Lower leg skin (tissue), 4 donors: ENCODE data around the gene LITAFD. TPM values are rescaled to one million over a fixed set of nuclear protein-coding genes. Genes with fewer than 3 reads are reported as not detected.

ENCODE experiments used
- DNase-seq, 2 donors: peaks; one replicate each; pipeline ENCODE4 v3.0.0-alpha.2; 2019; ENCODE audit warnings: low spot score in 2 of 2
- H3K4me3 ChIP-seq: fragments of 200-600 bp; sonication (generic); 2 replicates; pipeline ENCODE4 v1.5.1; 2017; ENCODE audit warnings: mild to moderate bottlenecking, low read depth; ENCODE audit not compliant: poor library complexity, severe bottlenecking
- POLR2A ChIP-seq, 2 donors: fragments of 450-650 bp; IDR thresholded peaks; one replicate each; pipeline ENCODE4 v1.6.1; 2016 to 2017; ENCODE audit warnings: antibody characterized with exemption in 2 of 2, mild to moderate bottlenecking in 1 of 2, moderate library complexity in 1 of 2
- WGBS, 2 donors: methylation state at CpG; one replicate each; pipeline ENCODE4 v1.1.5; 2018; 5-methylcytosine and 5-hydroxymethylcytosine counted together
- intact Hi-C: fragments of 100-400 bp; cut with DNase I; formaldehyde crosslinking; loops from one replicate; pipeline ENCODE4 v1.15.0; 2023; ENCODE audit warnings: low total_unique reads
- total RNA-seq, 4 donors: library from RNA; depleted of rRNA; stranded (reverse); fragments of >200 nt; gene quantifications; one replicate each; pipeline ENCODE4 v1.1.0, GENCODE V29; 2016
- TF ChIP-seq, protein P1 (sequence below), 3 donors: fragments of 450-650 bp; IDR thresholded peaks; one replicate each; pipeline ENCODE4 v1.5.1; 2016; ENCODE audit warnings: antibody characterized with exemption in 3 of 3, mild to moderate bottlenecking in 3 of 3, moderate library complexity in 2 of 3

LITAFD gene
- total RNA-seq, 4 donors from 2014 or later, result not detected

DNA sequence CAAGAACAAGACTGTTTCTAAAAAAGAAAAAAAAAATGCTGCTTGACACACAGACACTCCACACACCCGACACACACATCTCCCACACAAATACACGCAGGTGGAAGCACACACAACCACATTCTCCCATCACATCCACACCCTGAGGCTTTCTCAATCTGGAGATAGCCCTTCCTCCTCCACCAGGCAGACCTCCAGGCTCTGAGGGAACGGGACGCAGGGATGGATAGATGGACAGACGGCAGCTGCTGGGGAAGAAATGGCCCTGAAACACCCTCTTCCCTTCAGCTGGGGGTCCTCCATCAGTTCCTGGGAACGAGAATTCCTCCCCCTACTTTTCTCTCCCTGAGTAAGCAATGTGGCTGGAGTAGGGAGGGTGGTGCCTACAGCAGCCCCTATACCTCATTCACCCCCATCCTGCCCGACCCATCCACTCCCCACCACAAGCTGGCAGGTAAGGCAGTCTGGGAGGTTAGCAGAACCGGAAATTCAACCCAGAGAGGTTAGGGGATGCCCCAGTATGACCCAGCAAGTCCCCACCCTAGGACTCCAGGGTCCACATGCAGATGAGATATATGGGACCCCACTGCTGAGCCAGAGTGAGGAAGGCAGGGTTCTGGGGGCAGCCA is 4.1 kb upstream of the LITAFD start:
- WGBS, 2 donors, result 62 to 63% methylated on average over 8 of the region's 8 CpGs
- intact Hi-C loops, result loop anchor here (5.0 to 10.0 kb wide), 2 partner anchors 61 to 203 kb away; partner anchors contain the start of gene ABAT
- TF ChIP-seq, protein P1, sequence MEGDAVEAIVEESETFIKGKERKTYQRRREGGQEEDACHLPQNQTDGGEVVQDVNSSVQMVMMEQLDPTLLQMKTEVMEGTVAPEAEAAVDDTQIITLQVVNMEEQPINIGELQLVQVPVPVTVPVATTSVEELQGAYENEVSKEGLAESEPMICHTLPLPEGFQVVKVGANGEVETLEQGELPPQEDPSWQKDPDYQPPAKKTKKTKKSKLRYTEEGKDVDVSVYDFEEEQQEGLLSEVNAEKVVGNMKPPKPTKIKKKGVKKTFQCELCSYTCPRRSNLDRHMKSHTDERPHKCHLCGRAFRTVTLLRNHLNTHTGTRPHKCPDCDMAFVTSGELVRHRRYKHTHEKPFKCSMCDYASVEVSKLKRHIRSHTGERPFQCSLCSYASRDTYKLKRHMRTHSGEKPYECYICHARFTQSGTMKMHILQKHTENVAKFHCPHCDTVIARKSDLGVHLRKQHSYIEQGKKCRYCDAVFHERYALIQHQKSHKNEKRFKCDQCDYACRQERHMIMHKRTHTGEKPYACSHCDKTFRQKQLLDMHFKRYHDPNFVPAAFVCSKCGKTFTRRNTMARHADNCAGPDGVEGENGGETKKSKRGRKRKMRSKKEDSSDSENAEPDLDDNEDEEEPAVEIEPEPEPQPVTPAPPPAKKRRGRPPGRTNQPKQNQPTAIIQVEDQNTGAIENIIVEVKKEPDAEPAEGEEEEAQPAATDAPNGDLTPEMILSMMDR (IDR thresholded peaks at IDR 0.05), result no peak
- TF ChIP-seq POLR2A (IDR thresholded peaks at IDR 0.05), result no peak
- H3K4me3 ChIP-seq, result no peak overlapping the region
- no peak for DNase-seq

DNA sequence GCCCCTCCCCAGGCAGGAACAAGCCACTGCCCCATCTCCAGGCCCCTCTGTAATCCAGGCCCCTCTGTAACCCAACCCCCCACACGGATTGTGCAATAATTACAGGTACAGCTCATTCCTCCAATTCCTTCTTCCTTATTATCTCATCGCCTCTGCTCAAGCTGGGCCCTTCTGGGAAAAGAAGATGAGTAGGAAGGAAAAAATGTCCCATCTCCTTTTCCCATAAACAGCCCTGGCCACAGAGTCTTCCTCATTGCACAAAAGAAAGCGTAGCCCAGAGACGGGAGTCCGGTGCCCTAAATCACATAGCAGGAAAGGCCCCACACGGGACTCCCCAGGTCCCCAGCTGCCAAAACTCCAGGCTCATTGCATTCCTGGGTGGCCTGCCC is 3.6 kb upstream of the LITAFD start:
- TF ChIP-seq, protein P1 (IDR thresholded peaks at IDR 0.05), result no peak
- TF ChIP-seq POLR2A (IDR thresholded peaks at IDR 0.05), result no peak
- H3K4me3 ChIP-seq, result no peak overlapping the region
- intact Hi-C loops, result loop anchor here (5.0 to 10.0 kb wide), 2 partner anchors 61 to 204 kb away; partner anchors contain the start of gene ABAT
- DNase-seq, result no peak
- WGBS, 2 donors, result 33 to 46% methylated on average over 6 of the region's 6 CpGs

DNA sequence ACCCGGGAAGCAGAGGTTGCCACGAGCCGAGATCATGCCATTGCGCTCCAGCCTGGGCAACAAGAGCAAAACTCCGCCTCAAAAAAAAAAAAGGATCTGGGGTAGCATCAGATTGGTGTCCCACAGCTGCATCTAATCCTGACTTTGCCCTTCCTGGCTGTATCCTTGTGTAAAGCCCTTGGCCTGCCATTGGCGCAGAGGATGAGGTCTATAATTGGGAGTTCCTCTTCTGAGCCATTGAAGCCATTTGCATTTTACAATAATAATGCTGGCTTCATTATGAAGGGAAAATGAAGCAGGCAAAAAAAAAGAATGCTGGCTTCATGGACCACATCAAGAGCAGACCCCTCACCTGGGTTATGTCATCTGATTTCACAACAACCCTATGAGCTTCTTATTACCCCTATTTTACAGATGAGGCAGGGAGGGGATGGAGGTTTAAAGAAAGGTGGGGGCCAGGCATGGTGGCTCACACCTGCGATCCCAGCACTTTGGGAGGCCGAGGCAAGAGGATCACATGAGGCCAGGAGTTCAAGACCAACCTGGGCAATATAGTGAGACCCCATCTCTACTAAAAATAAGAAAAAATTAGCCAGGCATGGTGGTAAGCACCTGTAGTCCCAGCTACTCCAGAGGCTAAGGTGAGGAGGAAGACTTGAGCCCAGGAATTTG is 1.2 kb upstream of the LITAFD start:
- no peak overlapping the region for H3K4me3 ChIP-seq
- TF ChIP-seq, protein P1 (IDR thresholded peaks at IDR 0.05), result no peak
- TF ChIP-seq POLR2A (IDR thresholded peaks at IDR 0.05), result no peak
- intact Hi-C loops, result loop anchor here (10.0 kb wide), 1 partner anchor 306 kb away; no protein-coding TSS in a partner anchor
- 90 to 92% methylated on average over 8 of the region's 8 CpGs for WGBS, 2 donors
- DNase-seq, result no peak

DNA sequence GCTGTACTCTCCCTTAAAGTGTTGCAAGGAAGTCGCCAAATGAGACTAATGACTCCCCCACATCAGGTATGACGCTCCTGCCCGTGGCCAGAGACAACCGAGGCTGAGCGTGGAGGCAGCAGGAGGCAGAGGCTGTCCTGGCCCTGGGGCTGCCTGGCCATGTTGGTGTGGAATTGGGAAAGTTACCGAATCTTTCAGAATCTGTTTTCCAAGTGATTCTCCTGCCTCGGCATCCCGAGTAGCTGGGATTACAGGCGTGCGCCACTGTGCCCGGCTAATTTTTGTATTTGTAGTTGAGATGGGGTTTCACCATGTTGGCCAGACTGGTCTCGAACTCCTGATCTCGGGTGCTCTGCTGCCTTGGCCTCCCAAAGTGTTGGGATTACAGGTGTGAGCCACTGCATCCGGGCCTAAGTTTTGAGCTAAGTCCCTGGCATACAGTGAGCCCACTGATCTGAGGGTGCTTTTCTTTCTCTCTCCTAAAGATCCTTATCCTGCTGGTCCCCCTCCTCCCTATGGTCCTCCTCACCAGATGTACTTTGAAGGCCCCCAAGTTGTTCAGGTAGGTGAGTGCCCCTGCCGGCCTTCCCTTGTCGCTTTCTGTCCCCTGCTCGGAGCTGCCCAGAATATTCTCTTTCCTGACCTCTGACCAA is 700 bp downstream of the LITAFD start:
- 89 to 91% methylated on average over 15 to 17 of the region's 17 CpGs for WGBS, 2 donors
- no peak overlapping the region for H3K4me3 ChIP-seq
- TF ChIP-seq, protein P1 (IDR thresholded peaks at IDR 0.05), result no peak
- no peak for TF ChIP-seq POLR2A (IDR thresholded peaks at IDR 0.05)
- intact Hi-C loops, result loop anchor here (10.0 kb wide), 1 partner anchor 308 kb away; no protein-coding TSS in a partner anchor
- no peak for DNase-seq

DNA sequence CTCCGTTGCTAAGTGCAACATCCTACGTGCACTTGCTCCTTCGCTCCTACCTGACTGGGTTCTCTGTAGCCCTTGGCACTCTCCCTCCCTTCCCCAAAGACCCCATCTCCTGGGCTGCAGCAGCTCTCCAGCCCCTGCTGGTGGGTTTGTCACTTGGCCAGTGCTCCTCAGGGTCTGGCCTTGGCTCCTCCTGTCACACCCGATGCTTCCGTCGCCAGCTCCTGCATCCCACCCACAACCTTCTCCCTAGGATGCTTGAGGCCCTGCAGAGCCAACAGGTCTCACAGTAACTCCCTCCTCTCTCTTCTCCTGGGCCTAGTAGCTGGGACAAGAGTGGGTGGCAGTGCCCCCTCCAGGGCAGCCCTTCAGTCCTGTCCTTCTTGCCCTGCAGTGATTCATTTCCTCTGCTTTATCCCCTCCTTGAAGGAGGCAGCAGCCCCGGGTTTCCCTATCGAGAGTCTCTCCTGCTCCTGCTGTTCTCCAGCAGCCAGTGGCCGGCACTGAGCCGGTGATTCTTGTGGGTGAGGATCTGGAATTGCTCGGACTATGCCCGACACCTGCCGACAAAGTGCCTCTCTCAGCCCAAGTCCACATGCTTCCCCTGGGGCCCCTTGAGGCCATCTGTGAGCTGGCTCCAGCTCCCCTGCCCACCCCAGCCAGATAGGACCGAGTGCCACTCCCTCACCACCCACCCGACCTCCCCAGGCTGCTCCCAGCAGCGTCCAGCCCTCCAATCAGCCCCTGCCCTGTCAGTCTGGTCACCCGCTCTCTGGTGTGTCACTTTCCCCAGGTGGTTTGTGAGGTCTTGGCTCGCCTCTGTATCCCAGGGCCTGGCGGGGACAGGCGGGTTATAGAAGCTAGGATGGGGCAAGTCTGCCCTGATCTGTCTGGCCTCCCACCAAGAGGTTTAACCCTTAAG is 3.8 kb downstream of the LITAFD start:
- no peak overlapping the region for H3K4me3 ChIP-seq
- WGBS, 2 donors, result 12% methylated on average over 17 to 20 of the region's 20 CpGs
- DNase-seq, result no peak
- TF ChIP-seq POLR2A (IDR thresholded peaks at IDR 0.05), result no peak
- TF ChIP-seq, protein P1 (IDR thresholded peaks at IDR 0.05), result no peak
- intact Hi-C loops, result loop anchor here (10.0 kb wide), 1 partner anchor 311 kb away; no protein-coding TSS in a partner anchor
